Esophagus mucosa (tissue), 1 donor: ENCODE measurements around the gene PCK2. TPM values are rescaled to one million over a fixed set of nuclear protein-coding genes. Genes with fewer than 3 reads are reported as not detected.

ENCODE experiments used
- ATAC-seq: fragments of 200-7000 bp; cut with Tn5 transposase; one replicate; pipeline ENCODE4 v1.9.1; 2020
- total RNA-seq: library from RNA; stranded (reverse); gene quantifications from one replicate; pipeline ENCODE4 v1.2.4, GENCODE V29; 2023
- donor health status: DM: yes; HTN: yes; CAD: no.

Gene PCK2
- total RNA-seq, 1 donor from 2014 or later = 44.4 TPM

GRCh38 chr14:24121210-24121609 lies 27.1 kb downstream of the PCK2 start:
- ATAC-seq = no peak

GRCh38 chr14:24122416-24122815 lies 28.3 kb downstream of the PCK2 start:
- ATAC-seq = no peak

- no peak for ATAC-seq
Observed at GRCh38 chr14:24122898-24123297, 28.8 kb downstream of the PCK2 start.

- ATAC-seq = peak; percentile 20
Observed at GRCh38 chr14:24123424-24124417, 29.6 kb downstream of the PCK2 start.

GRCh38 chr14:24126939-24127338 lies 32.8 kb downstream of the PCK2 start:
- no peak for ATAC-seq

- ATAC-seq = no peak
Observed at GRCh38 chr14:24127673-24128072, 33.6 kb downstream of the PCK2 start.

- no peak for ATAC-seq
Observed at GRCh38 chr14:24129410-24129998, 35.4 kb downstream of the PCK2 start.

- ATAC-seq = no peak
Observed at GRCh38 chr14:24130380-24130716, 36.2 kb downstream of the PCK2 start, which contains the start of gene FITM1. FITM1 (plus strand) TSS chr14:24130659; CDS start chr14:24131564, 905 bp downstream.

- ATAC-seq = no peak
Observed at GRCh38 chr14:24130717-24131548, 36.8 kb downstream of the PCK2 start.

GRCh38 chr14:24131549-24131966 lies 37.4 kb downstream of the PCK2 start:
- ATAC-seq = no peak

GRCh38 chr14:24132061-24132685 lies 38.1 kb downstream of the PCK2 start:
- ATAC-seq = peak; percentile 12

- no peak for ATAC-seq
Observed at GRCh38 chr14:24132976-24133375, 38.9 kb downstream of the PCK2 start.

- ATAC-seq = no peak
Observed at GRCh38 chr14:24133735-24134134, 39.6 kb downstream of the PCK2 start.

- no peak for ATAC-seq
Observed at GRCh38 chr14:24135584-24135833, 41.4 kb downstream of the PCK2 start.

GRCh38 chr14:24135834-24136683 lies 41.9 kb downstream of the PCK2 start, which contains the start of gene PSME1:
PSME1 (plus strand) TSS chr14:24136194; CDS start chr14:24136263, 69 bp downstream.
- peak; percentile 95 for ATAC-seq

- no peak for ATAC-seq
Observed at GRCh38 chr14:24136684-24137528, 42.8 kb downstream of the PCK2 start.

- no peak for ATAC-seq
Observed at GRCh38 chr14:24137529-24138395, 43.7 kb downstream of the PCK2 start.

GRCh38 chr14:24138396-24139271 lies 44.5 kb downstream of the PCK2 start:
- ATAC-seq = no peak
